Pons (tissue), 1 donor: ENCODE results near the gene CPT1C.

Experiments
- DNase-seq: peaks from one replicate; pipeline ENCODE4 v3.0.0-alpha.2; 2016; ENCODE audit warnings: low spot score

CPT1C gene

GRCh38 chr19:49660338-49660961, 30.5 kb upstream of the CPT1C start:
- DNase-seq = no peak

DNA sequence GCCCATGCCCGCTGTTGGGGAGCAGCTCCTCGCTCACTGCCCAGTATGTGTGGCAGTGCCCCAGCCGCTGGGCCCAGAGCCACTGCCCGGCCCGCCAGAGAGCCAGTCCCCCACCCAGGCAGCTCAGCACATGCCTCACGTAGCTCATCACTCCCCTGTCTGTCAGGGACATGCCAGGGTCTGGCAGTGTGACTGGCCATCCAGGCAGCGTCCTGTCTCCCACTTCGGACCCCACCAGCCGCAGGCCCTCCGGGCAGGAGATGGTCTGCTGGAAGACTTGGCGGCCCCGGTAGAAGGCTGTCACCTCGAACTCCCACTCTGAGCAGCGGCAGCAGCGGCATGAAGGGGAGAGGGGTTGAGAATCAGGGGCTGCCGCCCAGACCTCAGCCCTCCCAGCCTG, 28.9 kb upstream of the CPT1C start:
- no peak for DNase-seq

DNA sequence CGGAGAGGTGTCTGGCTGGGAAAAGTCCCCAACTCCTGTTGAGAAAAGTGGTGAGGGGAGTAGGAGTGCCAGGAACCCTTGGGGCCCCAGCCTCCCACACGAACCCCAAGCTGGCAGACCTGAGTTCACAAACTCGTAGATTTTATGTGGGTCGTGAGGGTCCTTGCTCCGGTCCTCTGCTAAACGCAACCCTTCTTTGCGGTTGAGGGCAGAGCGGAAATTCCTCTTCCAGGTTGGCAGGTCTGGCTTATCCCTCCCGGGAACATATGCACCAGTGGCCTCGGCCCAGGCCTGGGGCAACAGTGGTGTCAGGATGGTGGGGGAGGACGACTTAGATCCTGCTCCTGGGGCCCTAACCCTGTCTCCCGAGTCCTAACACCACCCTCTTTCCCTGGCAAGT, 27.7 kb upstream of the CPT1C start:
- DNase-seq = no peak

DNA sequence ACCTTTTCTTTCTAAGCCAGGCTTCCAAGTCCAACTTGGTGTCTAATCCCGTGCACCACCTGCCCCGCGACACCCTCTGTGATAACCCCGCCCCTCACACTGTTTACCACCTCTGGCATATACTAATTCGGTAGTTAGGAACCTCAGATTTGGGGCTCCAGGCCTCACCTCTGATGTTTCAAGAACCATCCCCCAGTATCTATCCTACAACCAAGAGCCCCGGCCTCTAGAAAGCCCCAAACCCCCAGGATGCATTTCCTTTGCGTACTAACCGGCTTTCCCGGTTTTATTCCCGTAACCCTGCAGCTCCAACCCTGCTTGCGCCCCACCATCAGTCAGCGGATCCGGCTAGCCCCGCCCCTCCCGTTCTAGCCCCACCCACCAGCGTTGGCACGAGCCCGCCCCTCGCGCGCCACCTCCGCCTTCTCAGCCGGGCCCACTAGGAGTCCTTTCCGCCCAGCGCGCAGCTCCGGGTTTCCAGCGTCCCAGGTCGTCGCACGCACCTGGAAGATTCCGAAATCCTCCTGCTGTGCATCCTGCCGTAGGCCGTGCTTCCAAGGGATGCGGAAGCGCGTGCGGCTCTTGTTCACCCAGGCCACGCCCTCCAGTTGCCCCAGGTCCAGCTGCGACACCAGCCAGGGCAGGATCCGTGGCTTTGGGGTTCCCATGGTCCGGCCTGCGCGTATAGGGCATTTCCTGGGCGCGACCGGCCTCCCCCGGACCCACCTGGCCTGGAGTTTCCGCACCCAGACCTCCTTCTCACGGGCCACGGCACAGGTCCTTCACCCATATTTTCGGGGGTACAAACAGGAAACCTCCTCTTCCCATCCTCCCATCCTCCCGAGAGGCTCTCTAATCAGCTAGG, 26.5 kb upstream of the CPT1C start:
- peak; percentile 72 for DNase-seq

- DNase-seq = no peak
These were observed 25.9 kb upstream of the CPT1C start for GRCh38 chr19:49665036-49665350.

DNA sequence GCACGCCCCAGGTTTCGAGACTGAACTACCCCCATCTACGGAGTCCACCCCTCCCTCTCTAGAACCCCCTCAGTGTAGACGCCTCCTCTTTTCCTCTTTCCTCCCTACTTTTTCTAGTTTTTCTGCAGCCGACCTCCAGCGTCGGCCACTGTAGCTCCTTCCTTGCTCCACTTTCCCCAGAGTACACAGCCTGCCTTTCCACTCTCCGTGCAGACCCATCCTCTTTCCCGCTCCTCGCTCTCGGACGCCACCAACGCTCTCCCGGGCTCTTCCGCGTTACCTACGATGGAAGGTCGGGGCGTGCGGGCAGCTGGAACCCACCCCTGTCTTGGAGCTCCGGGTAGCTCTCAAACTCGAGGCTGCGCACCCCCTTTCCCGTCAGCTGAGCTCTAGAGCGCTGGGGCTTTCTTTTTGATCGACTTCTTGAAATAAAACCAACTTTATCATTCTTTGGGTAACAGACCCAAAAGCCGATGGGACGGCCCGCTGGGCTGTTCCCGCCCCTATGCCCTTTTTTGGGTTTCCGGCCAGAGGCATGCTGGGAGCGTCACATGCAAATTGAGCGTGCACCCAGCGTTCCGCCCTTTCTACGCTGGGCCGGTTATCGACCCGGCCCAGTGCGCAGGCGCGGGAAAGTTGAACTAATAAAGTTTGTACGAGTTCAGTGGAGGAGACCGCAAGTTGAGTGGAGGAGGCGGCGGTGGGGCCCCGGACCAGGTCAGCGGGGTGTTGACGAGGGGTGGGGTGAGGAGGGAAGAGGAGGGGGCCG, 25.4 kb upstream of the CPT1C start, which contains the start of the genes BCL2L12 and IRF3:
TSS of gene BCL2L12 (plus strand) at position 583 of the 769 bp plus-strand sequence. CDS start 760 bp downstream, outside the sequence.
TSS of gene IRF3 (minus strand) at position 507 of the 769 bp plus-strand sequence. CDS start 1,019 bp downstream, outside the sequence.
- DNase-seq = peak; percentile 94

- DNase-seq = no peak
These were observed 24.8 kb upstream of the CPT1C start for GRCh38 chr19:49666120-49666444.

DNA sequence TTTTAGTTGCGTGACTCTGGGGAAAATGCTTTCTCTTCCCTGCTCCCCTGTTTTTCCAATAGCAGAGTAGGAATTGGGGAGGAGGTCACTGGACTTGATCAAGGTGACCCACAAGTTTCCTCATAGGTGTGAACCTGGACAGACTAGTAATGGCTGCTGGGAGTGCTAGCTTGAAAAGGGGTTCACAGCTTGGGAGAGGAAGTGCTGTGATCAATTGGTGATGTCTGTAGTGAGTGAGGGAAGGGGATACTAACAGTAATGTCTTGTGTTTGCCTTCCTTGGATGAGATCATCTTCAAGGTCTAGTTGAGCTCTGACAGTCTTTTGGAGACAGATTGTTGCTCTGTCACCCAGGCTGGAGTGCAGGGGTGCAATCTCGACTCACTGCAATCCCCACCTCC, 23.4 kb upstream of the CPT1C start:
- no peak for DNase-seq

DNA sequence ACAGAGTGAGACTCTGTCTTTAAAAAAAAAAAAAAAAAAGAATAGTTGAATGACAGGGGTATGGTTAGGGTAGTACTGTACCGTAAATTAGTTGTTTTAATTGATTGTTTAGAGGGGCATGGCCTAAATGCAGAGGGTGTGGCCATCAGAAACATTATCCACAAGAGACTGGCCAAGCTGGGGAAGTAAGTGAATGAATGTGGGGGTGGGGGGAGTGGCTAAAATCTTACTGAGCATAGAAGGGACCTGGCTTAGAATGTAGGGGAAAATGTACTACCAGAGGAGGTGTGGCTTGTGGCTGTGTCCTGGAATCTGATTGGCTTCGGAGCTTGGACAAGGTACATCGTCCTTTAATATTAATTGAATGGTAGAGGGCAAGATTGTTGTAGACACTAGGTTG, 21.4 kb upstream of the CPT1C start:
- no peak for DNase-seq

- peak; percentile 67 for DNase-seq
These were observed 18.6 kb upstream of the CPT1C start for GRCh38 chr19:49672131-49672919.

DNA sequence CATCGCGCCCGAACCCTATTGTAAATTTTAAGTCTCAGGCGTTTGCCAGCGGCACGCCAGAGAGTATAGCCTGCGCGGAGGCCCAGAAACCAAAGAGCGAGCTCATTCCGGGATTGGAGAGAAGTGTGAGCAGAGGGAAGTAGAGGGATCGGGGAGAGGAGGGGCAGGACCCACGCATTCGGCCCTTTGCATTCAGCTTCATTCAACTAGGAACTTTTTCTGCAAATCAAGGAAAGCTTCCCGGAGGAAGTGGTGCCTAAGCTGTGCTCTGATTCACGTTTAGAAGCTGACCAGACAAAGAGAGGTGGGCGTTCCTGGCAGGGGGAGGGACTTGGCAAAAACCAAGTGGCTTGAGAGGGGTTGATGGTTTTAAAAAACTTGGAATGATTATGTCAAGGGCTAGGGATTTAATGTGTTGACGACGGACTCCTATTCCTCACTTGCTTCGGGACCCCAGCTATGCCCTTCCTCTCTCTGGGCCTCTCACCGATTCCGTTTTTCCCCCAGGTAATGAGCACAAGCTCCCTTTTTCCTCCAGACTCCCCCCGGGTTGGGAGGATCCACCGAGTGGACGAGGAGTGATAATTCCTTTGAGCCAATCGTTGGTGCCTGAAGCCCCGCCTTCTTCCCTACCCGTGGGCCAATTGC, 14.7 kb upstream of the CPT1C start:
- DNase-seq = no peak

DNA sequence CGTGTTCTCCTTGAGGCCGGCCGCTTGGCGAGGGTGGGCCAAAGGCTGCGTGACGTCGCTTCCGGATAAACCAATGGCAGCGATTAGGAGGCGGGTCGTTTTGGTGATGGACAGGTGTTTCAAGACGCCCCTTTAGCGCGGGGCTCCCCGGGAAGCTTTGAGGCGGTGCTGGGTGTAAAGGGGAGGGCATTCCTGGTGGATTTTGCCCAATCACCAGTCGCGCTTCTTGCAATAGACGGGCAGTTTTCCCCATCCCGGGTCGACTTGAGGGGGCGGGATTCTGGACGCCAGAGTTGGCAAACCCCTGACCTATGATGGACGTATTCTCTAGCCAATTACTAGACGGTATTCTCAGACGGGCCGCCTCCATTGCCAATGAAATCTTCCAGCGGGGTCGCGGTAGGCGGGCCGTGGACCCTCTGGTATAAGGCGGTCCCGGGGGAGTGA, 14.1 kb upstream of the CPT1C start:
- DNase-seq = peak; percentile 100

GRCh38 chr19:49677231-49677900, 13.6 kb upstream of the CPT1C start, which contains the start of gene PRMT1:
Gene PRMT1, plus strand, starts transcription at chr19:49677271. Its CDS starts 10 bp downstream, at chr19:49677281.
- DNase-seq = no peak

GRCh38 chr19:49677901-49678674, 12.8 kb upstream of the CPT1C start:
- DNase-seq = peak; percentile 72

DNA sequence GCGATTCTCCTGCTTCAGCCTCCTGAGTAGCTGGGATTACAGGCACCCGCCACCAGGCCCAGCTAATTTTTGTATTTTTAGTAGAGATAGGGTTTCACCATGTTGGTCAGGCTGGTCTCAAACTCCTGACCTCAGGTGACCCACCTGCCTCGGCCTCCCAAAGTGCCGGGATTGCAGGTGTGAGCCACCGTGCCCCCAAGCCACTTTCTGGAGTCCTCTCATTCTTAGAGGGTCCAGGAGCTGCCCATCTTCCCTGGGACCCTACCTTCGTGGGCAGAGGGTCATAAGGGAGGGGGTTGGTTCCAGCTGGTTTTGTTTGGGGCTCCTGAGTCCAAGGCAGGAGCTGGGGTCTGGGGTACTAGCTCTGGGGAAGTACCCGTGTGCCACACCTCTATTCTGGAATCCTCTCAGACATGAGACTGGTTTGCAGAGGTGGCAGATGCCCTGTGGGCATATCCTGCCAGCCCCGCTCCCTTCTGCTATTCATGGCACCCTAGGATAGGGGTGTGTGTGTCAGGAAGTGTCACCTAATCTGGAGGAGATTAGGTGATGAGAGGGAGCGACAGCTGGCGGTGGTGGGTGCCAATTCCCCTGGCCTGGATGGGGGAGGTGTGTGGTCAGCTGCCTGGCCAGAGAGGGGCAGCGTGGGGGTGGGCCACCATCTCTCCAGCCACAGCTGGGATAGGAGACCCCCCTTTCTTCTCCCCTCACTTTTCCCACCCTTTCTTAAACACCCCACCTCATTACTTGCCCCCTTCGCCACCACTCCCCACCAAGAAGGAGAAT, 11.7 kb upstream of the CPT1C start:
- no peak for DNase-seq

GRCh38 chr19:49679771-49680413, 11.0 kb upstream of the CPT1C start:
- no peak for DNase-seq

GRCh38 chr19:49680421-49681351, 10.2 kb upstream of the CPT1C start:
- peak; percentile 73 for DNase-seq
